Left ventricle myocardium superior (tissue), 1 donor: ENCODE results near the gene WASF1. TPM values are rescaled to one million over a fixed set of nuclear protein-coding genes. Genes with fewer than 3 reads are reported as not detected.

ENCODE experiments used
- ATAC-seq: fragments of 200-7000 bp; cut with Tn5 transposase; one replicate; pipeline ENCODE4 v1.9.1; 2020; ENCODE audit warnings: mild to moderate bottlenecking, moderate library complexity
- DNase-seq: peaks from one replicate; pipeline ENCODE4 v3.0.0-alpha.2; 2020
- intact Hi-C: fragments of 100-400 bp; cut with micrococcal nuclease; formaldehyde crosslinking; loops from one replicate; pipeline ENCODE4 v1.11.0; 2022
- total RNA-seq: library from RNA; stranded (reverse); fragmentation: NEBNext Ultra II Directional; extraction: Animal tissue kit (Norgen Biotek cat#: 25700); gene quantifications from one replicate; pipeline ENCODE4 v1.2.1, GENCODE V29; 2021
- donor health status: DM: no; HTN: yes; CAD: no; lungs with severe emphysema.

WASF1 gene
- total RNA-seq, 1 donor from 2014 or later = 1.7 TPM

DNA sequence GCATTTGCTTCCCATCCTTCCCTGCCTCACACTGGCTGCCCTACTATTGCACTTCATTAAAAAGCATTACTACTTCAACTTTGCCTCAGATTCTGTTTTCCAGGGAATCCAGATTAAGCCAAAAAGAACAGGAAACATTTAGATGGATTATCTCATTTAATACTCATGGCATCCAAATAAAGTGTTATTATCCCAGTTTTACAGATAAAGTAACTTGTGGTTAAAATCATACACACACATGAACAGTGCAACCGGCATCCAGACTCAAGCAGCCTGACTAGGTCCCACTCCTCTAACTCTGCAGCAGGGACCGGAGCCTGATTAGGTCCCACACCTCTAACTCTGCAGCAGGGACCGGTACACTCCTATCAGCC lies 129.0 kb downstream of the WASF1 start:
- DNase-seq (no peak), ATAC-seq (no peak)
- intact Hi-C loops = no loop called here

Other genes with a start within 250 kb of the WASF1 start
- not detected for gene GPR6, start 201.4 kb downstream of the WASF1 start, total RNA-seq
- gene CDC40, start 757 bp upstream of the WASF1 start, total RNA-seq = 13.6 TPM
- 1.6 TPM for gene METTL24, start 178.7 kb upstream of the WASF1 start, total RNA-seq
- 31.5 TPM for gene DDO, start 235.9 kb upstream of the WASF1 start, total RNA-seq